G401 (cell line): ENCODE results near the gene TFF2. TPM values are rescaled to one million over a fixed set of nuclear protein-coding genes. Genes with fewer than 3 reads are reported as not detected.

ENCODE experiments used
- DNase-seq: peaks from one replicate; pipeline ENCODE4 v3.0.0-alpha.2; 2015; ENCODE audit warnings: low spot score
- in situ Hi-C: cut with HindIII; loops from 2 replicates; pipeline ENCODE4 v1.10.0; 2016; ENCODE audit warnings: low sequenced_read_pairs, mixed read lengths
- total RNA-seq: library from RNA; depleted of rRNA; stranded (reverse); fragments of >200 nt; shearing (Covaris generic); gene quantifications from 2 replicates; pipeline ENCODE4 v1.2.3, GENCODE V29; 2014

The TFF2 gene
- total RNA-seq, 1 experiment from 2014 or later, result not detected

GRCh38 chr21:42313501-42313969, 37.3 kb downstream of the TFF2 start:
- in situ Hi-C loops, result no loop called here
- DNase-seq, result no peak

- in situ Hi-C loops, result no loop called here
- no peak for DNase-seq
These were observed 38.1 kb downstream of the TFF2 start for GRCh38 chr21:42312626-42313104.

- no peak for DNase-seq
- in situ Hi-C loops, result no loop called here
These were observed 38.8 kb downstream of the TFF2 start for GRCh38 chr21:42311816-42312625.

GRCh38 chr21:42311160-42311559, 39.6 kb downstream of the TFF2 start:
- in situ Hi-C loops, result no loop called here
- DNase-seq, result no peak

GRCh38 chr21:42310411-42311001, 40.3 kb downstream of the TFF2 start:
- DNase-seq, result no peak
- in situ Hi-C loops, result no loop called here

- in situ Hi-C loops, result no loop called here
- peak; percentile 32 for DNase-seq
These were observed 41.0 kb downstream of the TFF2 start for GRCh38 chr21:42309753-42310213.

- in situ Hi-C loops, result no loop called here
- no peak for DNase-seq
These were observed 41.7 kb downstream of the TFF2 start for GRCh38 chr21:42308914-42309752.

- in situ Hi-C loops, result no loop called here
- DNase-seq, result no peak
These were observed 42.5 kb downstream of the TFF2 start for GRCh38 chr21:42308161-42308913.

GRCh38 chr21:42307106-42307505, 43.7 kb downstream of the TFF2 start:
- in situ Hi-C loops, result no loop called here
- DNase-seq, result no peak

- in situ Hi-C loops, result no loop called here
These were observed 44.3 kb downstream of the TFF2 start for GRCh38 chr21:42306366-42307035.

GRCh38 chr21:42305707-42306147, 45.1 kb downstream of the TFF2 start:
- no peak for DNase-seq
- in situ Hi-C loops, result no loop called here

More at GRCh38 chr21:42306366-42307035, 44.3 kb downstream of the TFF2 start:
- no peak for DNase-seq

- DNase-seq, result no peak
- in situ Hi-C loops, result no loop called here
These were observed 46.0 kb downstream of the TFF2 start for GRCh38 chr21:42304556-42305454.

- in situ Hi-C loops, result no loop called here
- DNase-seq, result no peak
These were observed 47.4 kb downstream of the TFF2 start for GRCh38 chr21:42303443-42303842.

GRCh38 chr21:42302794-42303193, 48.0 kb downstream of the TFF2 start:
- DNase-seq, result no peak

GRCh38 chr21:42302076-42302650, 48.6 kb downstream of the TFF2 start:
- no peak for DNase-seq

More at GRCh38 chr21:42302794-42303193, 48.0 kb downstream of the TFF2 start:
- in situ Hi-C loops, result no loop called here

GRCh38 chr21:42301371-42302075, 49.3 kb downstream of the TFF2 start:
- in situ Hi-C loops, result no loop called here
- DNase-seq, result no peak

More at GRCh38 chr21:42302076-42302650, 48.6 kb downstream of the TFF2 start:
- in situ Hi-C loops, result no loop called here
